Keratinocyte (primary cell): ENCODE data around the gene ABCG4. TPM values are rescaled to one million over a fixed set of nuclear protein-coding genes. Genes with fewer than 3 reads are reported as not detected.

Source experiments
- DNase-seq: peaks from one replicate; pipeline ENCODE4 v3.0.0-alpha.2; 2011; ENCODE audit warnings: low read depth, missing footprints, low spot score
- FAIRE-seq: peaks from 2 replicates; lab custom pipeline; 2011; peaks lifted over from hg19 to GRCh38; lab: Jason Lieb, UNC
- H2AFZ ChIP-seq: 2 replicates; pipeline ENCODE4 v1.6.0; 2012; ENCODE audit warnings: low read length, control low read depth, inconsistent platforms; ENCODE audit not compliant: control insufficient read depth
- H3K27ac ChIP-seq: 2 replicates; pipeline ENCODE4 v1.5.1; 2011; ENCODE audit warnings: low read length; ENCODE audit not compliant: control insufficient read depth, insufficient read depth
- H3K27me3 ChIP-seq: 3 replicates; pipeline ENCODE4 v1.6.0; 2011; ENCODE audit warnings: low read length; ENCODE audit not compliant: control insufficient read depth, insufficient read depth; ENCODE audit errors: extremely low read depth
- H3K36me3 ChIP-seq, 2 experiments: 2 replicates in 1 of 2; 3 replicates in 1 of 2; pipeline ENCODE4 v1.5.1; 2011; ENCODE audit warnings: low read length in 2 of 2, mild to moderate bottlenecking in 1 of 2; ENCODE audit not compliant: control insufficient read depth in 2 of 2, insufficient read depth in 2 of 2; ENCODE audit errors: extremely low read depth in 1 of 2
- H3K4me1 ChIP-seq: 3 replicates; pipeline ENCODE4 v1.5.1; 2011; ENCODE audit warnings: low read length; ENCODE audit not compliant: control insufficient read depth, insufficient read depth; ENCODE audit errors: extremely low read depth
- H3K4me2 ChIP-seq: 3 replicates; pipeline ENCODE4 v1.6.0; 2011; ENCODE audit warnings: low read depth, low read length; ENCODE audit not compliant: control insufficient read depth, insufficient read depth; ENCODE audit errors: extremely low read depth
- H3K4me3 ChIP-seq, 3 experiments: fragments of 200-600 bp in 1 of 3; sonication (generic) in 1 of 3; 2 replicates in 2 of 3; 3 replicates in 1 of 3; pipeline ENCODE4 v1.5.1; 2011 to 2016; ENCODE audit warnings: low read length in 3 of 3, mild to moderate bottlenecking in 3 of 3, control low read depth in 2 of 3, inconsistent platforms in 1 of 3, low read depth in 1 of 3, mixed read lengths in 1 of 3, mixed run types in 1 of 3, moderate library complexity in 1 of 3; ENCODE audit not compliant: control insufficient read depth in 2 of 3, insufficient read depth in 2 of 3; ENCODE audit errors: extremely low read depth in 1 of 3
- H3K79me2 ChIP-seq: 2 replicates; pipeline ENCODE4 v1.6.0; 2012; ENCODE audit warnings: low read length; ENCODE audit not compliant: control insufficient read depth, insufficient read depth
- H3K9ac ChIP-seq: 3 replicates; pipeline ENCODE4 v1.6.0; 2011; ENCODE audit warnings: low read length; ENCODE audit not compliant: control insufficient read depth, insufficient read depth; ENCODE audit errors: extremely low read depth
- H3K9me1 ChIP-seq: 3 replicates; pipeline ENCODE4 v1.6.0; 2011; ENCODE audit warnings: low read length; ENCODE audit not compliant: control insufficient read depth, insufficient read depth; ENCODE audit errors: extremely low read depth
- H3K9me3 ChIP-seq: 2 replicates; pipeline ENCODE4 v1.5.1; 2012; ENCODE audit warnings: low read depth, low read length; ENCODE audit not compliant: control insufficient read depth
- H4K20me1 ChIP-seq: 3 replicates; pipeline ENCODE4 v1.6.0; 2011; ENCODE audit warnings: low read length; ENCODE audit not compliant: control insufficient read depth, insufficient read depth; ENCODE audit errors: extremely low read depth
- EZH2 ChIP-seq: IDR thresholded peaks from one replicate; pipeline ENCODE4 v1.6.1; 2012; ENCODE audit warnings: inconsistent platforms, mild to moderate bottlenecking, low read length, moderate library complexity
- dilution Hi-C: fragments of 300-500 bp; cut with MboI; formaldehyde crosslinking; loops from one replicate; pipeline ENCODE4 v1.7.0; 2020; ENCODE audit warnings: low sequenced_read_pairs; ENCODE audit not compliant: extremely low pct_ligation_motif_present
- polyA plus RNA-seq, 5 experiments: library from polyadenylated mRNA; depleted of rRNA in 3 of 5; stranded (reverse) in 3 of 5; stranded (forward) in 1 of 5; unstranded in 1 of 5; fragments of >200 nt; gene quantifications; 1 replicate in 1 of 5; 2 replicates in 3 of 5; 3 replicates in 1 of 5; pipeline versions ENCODE4 v1.2.1 to v1.2.3, GENCODE V29; 2011 to 2012; ENCODE audit warnings: missing spikeins in 2 of 5, low read depth in 1 of 5, low replicate concordance in 1 of 5
- TF ChIP-seq, protein P1 (sequence below), 3 experiments: IDR thresholded peaks in 1 of 3; conservative IDR thresholded peaks in 1 of 3; optimal IDR thresholded peaks in 1 of 3; 2 replicates in 2 of 3; 3 replicates in 1 of 3; pipeline versions ENCODE3 to v1.5.1; 2011; ENCODE audit warnings: low read length in 3 of 3, mild to moderate bottlenecking in 3 of 3, moderate library complexity in 2 of 3, control low read depth in 1 of 3, inconsistent platforms in 1 of 3; ENCODE audit not compliant: insufficient read depth in 2 of 3; ENCODE audit errors: extremely low read depth in 1 of 3

ABCG4 gene
- polyA plus RNA-seq, 1 donor (not counting 4 experiments of a cell fraction or from before 2014, with no cell fraction given) = 0.14 TPM

DNA sequence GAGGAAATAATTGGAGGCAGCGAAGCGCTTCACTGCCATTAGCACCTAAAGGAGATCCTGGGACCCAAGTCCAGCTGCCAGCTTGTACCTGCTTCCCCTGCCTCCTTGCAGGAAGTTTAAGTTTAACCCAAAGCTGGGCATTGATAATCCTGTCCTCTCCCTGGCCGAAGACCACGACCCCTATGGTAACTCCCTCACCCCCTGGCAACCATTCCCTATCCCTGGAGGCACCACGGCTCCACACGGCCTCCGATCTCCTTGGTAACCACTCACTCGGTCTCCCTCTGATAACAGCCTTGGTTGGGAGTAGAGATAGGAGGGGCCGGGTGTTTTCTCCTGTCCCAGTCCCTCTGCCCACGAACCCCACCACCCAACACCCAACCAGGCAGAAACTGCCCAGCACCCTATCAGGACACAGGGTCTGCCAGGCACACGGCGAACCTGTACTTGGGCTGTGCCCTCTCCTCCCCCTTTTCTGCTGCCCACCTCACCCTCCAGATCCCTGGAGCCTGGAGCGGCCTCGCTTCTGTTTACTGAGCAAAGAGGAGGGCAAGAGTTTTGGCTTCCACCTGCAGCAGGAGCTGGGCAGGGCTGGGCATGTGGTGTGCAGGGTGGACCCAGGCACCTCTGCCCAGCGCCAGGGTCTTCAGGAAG is 37.3 kb downstream of the ABCG4 start:
- H2AFZ ChIP-seq = no peak overlapping the region
- H3K4me1 ChIP-seq = no peaks in the 10 kb centered on the region
- H3K9ac ChIP-seq = no peak overlapping the region
- H3K4me3 ChIP-seq = no peak overlapping the region
- dilution Hi-C loops = no loop called here
- FAIRE-seq = no peak
- no peak overlapping the region for H3K4me2 ChIP-seq
- peaks cover 14% of the 10 kb centered on the region for H3K27me3 ChIP-seq
- no peaks in the 10 kb centered on the region for H4K20me1 ChIP-seq
- H3K27ac ChIP-seq = no peak overlapping the region
- H3K9me1 ChIP-seq = no peaks in the 10 kb centered on the region
- no peaks in the 10 kb centered on the region for H3K79me2 ChIP-seq
- TF ChIP-seq, protein P1, sequence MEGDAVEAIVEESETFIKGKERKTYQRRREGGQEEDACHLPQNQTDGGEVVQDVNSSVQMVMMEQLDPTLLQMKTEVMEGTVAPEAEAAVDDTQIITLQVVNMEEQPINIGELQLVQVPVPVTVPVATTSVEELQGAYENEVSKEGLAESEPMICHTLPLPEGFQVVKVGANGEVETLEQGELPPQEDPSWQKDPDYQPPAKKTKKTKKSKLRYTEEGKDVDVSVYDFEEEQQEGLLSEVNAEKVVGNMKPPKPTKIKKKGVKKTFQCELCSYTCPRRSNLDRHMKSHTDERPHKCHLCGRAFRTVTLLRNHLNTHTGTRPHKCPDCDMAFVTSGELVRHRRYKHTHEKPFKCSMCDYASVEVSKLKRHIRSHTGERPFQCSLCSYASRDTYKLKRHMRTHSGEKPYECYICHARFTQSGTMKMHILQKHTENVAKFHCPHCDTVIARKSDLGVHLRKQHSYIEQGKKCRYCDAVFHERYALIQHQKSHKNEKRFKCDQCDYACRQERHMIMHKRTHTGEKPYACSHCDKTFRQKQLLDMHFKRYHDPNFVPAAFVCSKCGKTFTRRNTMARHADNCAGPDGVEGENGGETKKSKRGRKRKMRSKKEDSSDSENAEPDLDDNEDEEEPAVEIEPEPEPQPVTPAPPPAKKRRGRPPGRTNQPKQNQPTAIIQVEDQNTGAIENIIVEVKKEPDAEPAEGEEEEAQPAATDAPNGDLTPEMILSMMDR (optimal IDR thresholded peaks at IDR 0.05 in 1 of 3, IDR thresholded peaks at IDR 0.05 in 1 of 3, conservative IDR thresholded peaks at IDR 0.05 in 1 of 3; ENCODE audit: extremely low read depth in 1 of 3, insufficient read depth in 2 of 3, low read length in 3 of 3) = no peak
- no peak for TF ChIP-seq EZH2
- DNase-seq = no peak
- no peaks in the 10 kb centered on the region for H3K9me3 ChIP-seq
- H3K36me3 ChIP-seq = no peaks in the 10 kb centered on the region

DNA sequence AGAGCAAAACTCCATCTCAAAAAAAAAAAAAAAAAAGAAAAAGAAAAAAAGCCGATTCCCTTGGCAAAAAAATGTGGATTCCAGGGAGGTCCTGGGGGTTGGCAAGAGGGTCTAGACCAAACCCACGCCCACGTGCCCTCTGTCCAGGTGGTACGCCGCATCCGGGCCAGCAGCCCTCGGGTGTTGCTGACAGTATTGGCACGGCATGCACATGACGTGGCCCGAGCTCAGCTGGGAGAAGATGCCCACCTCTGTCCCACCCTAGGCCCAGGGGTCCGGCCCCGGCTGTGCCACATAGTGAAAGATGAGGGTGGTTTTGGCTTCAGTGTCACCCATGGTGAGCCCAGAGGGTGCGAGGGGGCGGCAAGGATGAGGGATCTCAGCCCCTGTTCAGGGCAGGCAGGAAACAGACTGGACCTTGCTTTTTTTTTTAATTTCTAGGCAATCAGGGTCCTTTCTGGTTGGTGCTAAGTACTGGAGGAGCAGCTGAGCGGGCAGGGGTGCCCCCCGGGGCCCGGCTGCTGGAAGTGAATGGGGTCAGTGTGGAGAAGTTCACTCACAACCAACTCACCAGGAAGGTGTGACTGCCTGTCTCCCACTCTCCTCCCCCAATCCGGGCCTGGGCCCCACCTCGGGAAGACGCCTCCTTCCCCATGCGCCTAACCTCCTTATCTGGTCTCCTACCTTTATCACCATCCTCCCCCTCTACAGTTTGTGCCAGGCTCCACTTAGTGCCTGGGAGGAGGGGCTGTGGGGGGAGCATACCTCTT is 38.5 kb downstream of the ABCG4 start:
- TF ChIP-seq EZH2 = no peak
- TF ChIP-seq, protein P1 (optimal IDR thresholded peaks at IDR 0.05 in 1 of 3, IDR thresholded peaks at IDR 0.05 in 1 of 3, conservative IDR thresholded peaks at IDR 0.05 in 1 of 3; ENCODE audit: extremely low read depth in 1 of 3, insufficient read depth in 2 of 3, low read length in 3 of 3) = no peak
- H3K9ac ChIP-seq = no peak overlapping the region
- no peak for FAIRE-seq

More for the DNA sequence above, 38.5 kb downstream of the ABCG4 start:
- no peaks in the 10 kb centered on the region for H4K20me1 ChIP-seq
- dilution Hi-C loops = no loop called here
- no peaks in the 10 kb centered on the region for H3K9me3 ChIP-seq
- no peak overlapping the region for H3K27ac ChIP-seq
- H3K79me2 ChIP-seq = no peaks in the 10 kb centered on the region
- no peak for DNase-seq
- H2AFZ ChIP-seq = no peak overlapping the region
- H3K9me1 ChIP-seq = no peaks in the 10 kb centered on the region
- no peak overlapping the region for H3K4me2 ChIP-seq
- H3K27me3 ChIP-seq = peaks cover 14% of the 10 kb centered on the region
- no peak overlapping the region for H3K4me3 ChIP-seq
- no peaks in the 10 kb centered on the region for H3K36me3 ChIP-seq
- H3K4me1 ChIP-seq = no peaks in the 10 kb centered on the region
